HG03469 (cell line): ENCODE data around the gene CORO7.
A peak's percentile ranks its signal among the peaks of the same experiment; 100 is the strongest.
"Not testable (repeated sequence)": the region's sequence is repeated elsewhere in the genome, so short reads cannot be mapped to it uniquely, and the experiment has no call there.

Experiments
- ATAC-seq: cut with Tn5 transposase; IDR thresholded peaks from one replicate; pipeline ENCODE4 v1.9.1; 2021; ENCODE audit warnings: mild to moderate bottlenecking, moderate library complexity, moderate number of reproducible peaks; ENCODE audit not compliant: unreplicated experiment

Gene CORO7

DNA sequence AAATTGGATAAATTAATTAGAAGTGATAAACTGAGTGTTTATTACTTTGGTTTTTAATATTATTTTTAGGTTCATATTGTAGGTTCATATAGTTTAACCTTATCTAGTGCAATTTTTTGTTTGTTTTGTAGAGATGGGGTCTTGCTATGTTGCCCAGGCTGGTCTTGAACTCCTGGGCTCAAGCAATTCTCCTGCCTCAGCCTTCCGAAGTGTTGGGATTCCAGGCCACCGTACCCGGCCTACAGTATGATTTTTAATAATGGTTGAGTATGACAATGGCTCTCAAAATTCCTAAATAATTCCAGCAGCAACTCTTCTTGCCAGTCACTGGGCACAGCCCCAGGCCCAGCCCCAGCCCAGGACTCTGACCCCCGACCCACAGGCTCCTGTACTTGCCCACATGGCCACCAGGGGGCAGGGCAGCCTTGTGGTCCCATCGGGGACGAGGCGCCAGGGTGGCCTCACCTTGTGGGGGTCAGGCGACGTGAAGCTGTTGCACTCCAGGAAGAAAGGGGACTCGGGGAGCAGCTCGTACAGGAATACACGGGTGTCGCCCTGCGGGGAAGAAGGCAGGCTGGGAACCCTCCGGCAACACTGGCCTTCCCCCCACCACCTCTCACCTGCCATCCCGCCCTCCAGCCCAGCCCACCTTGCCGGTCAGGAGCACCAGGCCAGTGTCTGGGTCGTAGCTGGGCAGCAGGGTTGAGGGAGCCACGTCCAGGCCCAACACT, 57.4 kb downstream of the CORO7 start:
- ATAC-seq, result no peak

DNA sequence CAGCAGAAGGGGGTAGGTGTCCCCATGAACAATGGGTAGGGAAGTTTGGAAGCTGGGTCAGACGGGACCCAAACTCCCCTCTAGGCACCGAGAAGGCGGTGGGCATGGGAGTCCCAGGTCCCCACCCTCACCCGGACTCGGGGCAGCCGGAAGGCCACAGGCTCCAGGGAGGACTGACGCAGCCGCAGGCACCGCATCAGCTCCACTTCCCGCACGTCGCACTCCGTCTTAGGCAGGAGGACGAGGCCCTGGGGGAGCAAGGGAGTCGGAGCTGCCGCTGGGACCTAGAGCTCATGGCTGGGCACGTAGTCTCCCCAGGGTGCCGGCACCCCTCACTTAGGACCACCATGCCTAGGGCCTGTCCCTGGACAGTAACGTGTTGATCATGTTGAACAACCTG, 58.2 kb downstream of the CORO7 start:
- no peak for ATAC-seq

DNA sequence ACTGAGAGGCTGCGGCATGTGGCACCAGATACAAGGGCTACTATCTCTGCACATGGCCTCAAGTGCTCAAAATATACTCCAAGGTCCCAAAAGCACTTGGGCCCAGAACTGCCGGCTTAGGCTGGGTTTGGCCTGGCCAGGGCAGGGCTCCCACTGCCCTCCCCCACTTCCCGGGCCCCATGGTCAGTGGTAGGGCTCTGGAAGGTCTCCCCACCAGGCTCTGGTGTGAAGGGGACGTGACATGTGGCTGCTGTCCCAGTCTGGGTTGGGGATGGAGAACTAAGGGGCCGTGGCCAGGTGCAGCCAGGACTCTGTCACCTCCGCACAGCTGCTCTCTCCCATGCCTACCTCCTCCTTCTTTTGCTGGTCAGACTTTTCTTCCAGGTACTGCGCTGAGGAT, 59.6 kb downstream of the CORO7 start:
- ATAC-seq, result no peak

DNA sequence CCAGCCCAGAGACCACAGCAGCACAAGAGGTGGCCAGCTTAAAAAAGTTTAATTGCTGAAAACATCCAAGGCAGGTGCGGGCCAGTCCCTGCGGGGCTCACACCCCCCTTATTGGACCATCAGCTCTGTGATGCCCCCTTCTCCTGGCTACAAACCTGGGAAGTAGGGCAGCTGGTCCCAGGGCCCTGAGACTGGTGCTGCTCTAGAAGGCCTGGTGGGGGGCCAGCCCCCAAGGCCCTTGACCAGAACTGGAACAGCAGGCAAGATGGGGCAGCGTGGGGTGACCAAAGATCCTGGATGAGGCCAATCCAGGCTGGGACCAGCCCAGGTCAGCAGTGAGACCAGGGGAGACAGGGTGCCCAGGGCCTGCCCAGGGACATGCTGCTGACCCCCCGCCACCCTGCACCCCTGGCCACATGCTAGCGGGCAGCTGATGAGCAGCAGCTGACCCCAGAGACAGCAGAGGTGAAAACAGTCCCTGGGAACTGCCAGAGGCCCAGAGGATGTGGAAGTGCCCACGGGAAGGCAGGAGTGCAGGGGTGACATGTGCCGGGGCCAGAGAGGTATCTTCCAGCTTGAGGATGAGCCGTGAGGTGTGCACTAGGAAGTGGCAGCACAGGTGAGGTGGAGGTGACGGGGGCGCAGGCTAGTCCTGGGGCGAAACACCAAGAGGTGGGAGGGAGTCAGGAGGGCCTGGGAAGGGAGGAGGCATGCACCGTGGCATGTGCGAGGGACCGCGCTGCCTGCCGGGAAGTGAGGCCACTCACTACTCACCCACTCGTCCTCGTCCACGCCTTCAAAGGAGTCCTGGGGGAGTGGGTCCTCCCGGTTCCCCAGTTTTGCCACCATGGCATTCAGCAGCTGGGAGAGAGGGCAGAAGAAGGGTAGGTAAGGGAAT, 61.6 kb downstream of the CORO7 start:
- ATAC-seq, result no peak

DNA sequence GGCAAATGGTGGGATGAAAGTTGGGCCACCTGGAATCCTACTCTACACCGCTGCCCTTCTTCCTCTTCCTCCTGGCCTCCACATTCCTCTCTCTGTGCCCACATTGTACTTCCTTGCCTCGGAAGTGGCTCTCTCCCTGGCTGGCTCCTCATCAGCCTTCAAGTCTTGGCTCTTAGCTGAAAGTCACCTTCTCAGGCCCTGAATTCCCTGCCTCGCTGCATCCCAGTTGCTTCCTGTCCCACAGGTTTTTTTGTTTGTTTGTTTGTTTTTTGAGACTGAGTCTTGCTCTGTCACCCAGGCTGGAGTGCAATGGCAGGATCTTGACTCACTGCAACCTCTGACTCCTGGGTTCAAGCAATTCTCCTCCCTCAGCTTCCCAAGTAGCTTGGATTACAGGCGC, 62.7 kb downstream of the CORO7 start:
- no peak for ATAC-seq

DNA sequence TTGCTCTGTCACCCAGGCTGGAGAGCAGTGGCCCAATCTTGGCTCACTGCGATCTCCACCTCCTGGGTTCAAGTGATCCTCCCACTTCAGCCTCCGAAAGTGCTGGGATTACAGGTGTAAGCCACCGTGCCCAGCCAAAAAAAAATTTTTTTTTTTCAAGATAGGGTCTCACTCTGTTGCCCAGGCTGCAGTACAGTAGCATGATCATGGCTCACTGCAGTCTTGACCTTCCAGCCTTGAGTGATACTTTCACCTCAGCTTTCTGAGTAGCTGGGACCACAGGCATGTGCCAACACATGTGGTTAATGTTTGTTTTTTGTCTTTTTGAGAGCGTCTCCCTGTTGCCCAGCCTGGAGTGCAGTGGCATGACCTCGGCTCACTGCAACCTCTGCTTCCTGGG, 63.6 kb downstream of the CORO7 start:
- no peak for ATAC-seq

DNA sequence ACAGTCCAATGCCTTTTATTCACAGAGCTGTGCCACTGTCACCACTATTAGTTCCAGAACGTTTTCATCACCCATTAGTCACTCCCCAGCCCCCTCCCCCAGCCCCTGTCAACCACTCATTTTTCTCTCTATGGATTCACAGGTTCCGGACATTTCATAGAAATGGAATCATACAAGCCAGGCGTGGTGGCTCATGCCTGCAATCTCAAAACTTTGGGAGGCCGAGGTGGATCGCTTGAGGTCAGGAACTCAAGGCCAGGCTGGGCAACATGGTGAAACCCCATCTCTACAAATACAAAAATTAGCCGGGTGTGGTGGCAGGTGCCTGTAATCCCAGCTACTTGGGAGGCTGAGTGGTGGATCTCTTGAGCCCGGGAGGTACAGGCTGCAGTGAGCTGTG, 64.5 kb downstream of the CORO7 start:
- no peak for ATAC-seq

DNA sequence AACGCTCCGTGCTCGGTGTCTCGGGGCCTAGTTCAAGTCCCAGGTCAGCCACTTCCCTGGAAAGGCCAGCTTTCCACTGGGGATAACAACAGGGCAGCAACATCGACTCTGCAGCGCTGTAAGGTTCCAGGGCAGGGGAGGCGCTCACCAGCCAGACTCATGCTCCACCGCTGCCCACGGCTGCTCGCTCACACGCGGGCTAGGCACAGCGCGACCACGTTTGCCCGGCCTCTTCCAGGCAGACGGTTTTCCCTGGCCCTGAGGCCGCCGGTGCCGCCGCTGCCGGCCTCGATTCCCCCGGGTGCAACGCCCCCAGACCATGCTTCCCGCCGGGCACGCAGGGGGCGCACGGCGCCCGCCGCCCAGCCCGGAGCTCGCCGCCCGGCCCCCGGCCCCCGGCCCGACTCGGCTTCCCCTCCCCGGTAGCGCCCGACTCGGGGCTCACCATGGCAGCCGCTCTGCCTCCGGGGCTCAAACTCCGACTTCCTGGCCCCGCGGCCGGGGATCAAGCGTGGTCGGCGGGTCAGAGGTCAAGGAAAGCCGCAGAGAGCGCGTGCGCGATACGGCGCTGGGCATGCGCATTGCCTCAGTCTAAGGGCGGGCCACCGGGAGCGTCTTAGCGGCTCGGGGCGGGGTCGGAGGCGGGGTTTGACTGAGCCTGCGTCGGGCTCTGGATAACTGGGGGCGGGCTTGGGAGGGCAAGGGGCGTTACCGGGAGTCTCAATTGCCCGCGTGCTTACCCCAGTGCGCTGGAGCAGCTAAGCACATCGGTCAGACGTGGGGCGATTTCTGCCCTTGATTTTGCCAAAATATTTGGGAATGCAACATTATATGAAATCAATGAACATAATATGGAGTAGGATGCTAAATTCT, 65.4 kb downstream of the CORO7 start, which contains the start of gene PAM16:
Gene PAM16 (minus strand): TSS at position 535 of the 873 bp plus-strand sequence. CDS start 87 bp downstream, at position 448.
- peak; percentile 88 for ATAC-seq

DNA sequence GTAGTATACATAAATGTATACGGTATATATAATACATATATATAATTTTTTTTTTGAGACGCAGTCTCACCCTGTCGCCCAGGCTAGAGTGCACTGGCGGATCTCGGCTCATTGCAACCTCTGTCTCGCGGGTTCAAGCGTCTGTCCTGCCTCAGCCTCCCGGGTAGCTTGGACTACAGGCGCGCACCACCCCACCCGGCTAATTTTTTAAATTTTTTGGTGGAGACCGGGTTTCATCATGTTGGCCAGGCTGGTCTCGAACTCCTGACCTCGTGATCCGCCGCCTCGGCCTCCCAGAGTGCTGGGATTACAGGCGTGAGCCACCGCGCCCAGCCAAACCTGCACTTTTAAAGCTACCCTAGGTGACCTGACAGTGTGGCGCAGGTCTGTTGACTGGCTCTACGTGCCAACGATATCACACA, 66.0 kb downstream of the CORO7 start:
- no peak for ATAC-seq

DNA sequence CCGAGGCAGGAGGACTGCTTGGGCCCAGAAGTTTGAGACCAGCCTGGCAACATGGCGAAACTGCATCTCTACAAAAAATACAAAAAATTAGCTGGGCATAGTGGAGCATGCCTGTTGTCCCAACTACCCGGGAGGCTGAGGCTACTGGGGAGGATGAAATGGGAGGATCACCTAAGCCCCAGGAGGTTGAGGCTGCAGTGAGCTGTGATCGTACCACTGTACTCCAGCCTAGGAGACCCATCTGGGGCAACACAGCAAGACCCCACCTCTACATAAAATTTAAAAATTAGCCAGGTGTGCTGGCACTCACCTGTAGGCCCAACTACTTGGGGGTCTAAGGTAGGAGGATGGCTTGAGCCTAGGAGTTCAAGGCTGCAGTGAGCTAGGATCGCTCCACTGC, 67.1 kb downstream of the CORO7 start:
- ATAC-seq, result no peak

DNA sequence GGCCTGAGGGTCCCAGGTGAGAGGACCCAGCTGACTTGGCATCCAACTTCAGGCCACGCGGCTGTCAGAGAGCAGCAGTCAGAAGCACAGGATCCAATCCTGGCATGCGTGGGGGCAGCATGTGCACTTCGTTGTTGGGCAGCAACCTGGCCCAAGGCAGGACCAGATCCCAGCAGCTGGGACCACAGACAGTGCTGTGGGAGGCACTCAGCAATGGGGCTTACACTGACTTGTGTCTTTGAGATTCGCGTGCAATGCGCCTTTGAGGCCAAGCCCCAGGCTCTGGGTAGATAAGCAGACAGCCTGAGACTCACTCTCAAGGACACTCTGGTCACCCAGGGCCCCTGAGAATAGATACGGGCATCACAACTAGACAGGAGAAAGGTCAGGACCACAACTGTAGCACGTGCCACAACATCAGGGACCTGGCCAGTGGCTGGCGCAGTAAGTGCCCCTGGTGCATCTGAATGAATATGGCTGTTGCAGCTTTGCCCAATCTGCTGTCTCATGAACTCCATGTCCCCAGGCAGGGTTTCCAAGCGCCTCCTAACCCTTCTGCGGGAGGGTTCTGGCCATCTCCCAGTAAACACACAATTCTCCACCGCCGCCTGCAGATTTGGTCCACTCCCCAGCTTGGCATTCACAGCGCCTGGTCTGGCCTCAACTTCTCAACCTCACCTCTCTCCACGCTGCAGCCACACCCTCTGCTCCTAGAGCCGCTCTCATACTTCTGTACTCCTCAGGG, 68.5 kb downstream of the CORO7 start:
- ATAC-seq, result no peak

DNA sequence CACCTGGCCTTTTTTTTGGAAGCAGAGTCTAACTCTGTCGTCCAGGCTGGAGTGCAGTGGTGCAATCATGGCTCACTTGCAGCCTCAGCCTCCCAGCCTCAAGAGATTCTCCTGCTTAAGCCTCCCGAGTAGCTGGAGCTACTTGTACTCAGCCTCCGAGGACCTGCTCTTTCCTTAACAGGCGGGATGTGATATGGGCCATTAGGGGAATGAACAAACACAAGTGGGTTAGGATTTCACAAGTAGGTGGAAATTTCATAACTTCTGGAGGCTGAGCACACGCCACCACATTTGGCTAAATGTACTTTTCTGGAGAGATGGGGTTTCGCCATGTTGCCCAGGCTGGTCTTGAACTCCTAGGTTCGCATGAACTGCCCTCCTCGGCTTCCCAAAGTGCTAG, 69.4 kb downstream of the CORO7 start:
- ATAC-seq, result no peak

DNA sequence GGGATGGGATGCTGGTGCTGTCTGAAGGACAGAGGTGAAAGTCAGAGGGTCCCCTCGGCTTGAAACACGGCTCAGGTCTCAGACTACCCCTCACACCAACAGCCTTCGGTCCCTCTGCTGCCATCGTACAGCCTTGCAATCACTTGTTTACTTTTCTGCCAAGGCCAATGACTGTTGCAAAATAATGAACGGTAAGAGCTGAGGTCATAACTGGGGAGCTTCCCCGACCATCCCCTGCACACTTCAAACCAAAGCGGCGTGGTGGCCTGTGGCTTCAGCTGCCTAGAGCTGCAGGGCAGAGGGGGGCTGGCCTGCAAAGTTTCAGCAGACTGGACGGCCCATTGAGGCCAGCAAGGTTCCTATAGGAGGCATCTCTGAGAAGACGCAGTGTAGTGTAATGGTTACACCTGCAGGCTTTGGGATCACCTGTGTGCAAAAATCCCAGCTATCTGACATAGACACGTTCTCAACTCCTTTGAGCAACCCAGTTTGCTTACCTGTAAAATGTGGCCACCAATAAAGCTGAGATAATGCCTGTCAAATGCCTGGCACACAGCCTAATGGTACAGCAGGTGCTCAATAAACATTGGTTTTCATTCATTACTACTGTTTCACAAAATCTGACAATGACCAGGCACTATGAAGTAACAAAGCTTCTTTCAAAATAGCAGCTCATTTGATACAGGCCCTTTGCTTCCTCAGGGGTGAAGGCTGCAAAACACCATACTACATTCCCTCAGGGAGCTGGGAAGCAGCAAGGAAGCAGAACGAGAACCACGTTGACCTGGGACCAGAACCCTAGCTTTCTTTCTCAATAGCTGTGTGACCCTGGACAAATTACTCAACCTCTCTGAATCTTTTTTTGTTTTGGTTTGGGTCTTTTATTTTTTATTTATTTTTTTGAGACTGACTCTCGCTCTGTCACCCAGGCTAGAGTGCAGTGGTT, 70.3 kb downstream of the CORO7 start:
- ATAC-seq, result no peak

DNA sequence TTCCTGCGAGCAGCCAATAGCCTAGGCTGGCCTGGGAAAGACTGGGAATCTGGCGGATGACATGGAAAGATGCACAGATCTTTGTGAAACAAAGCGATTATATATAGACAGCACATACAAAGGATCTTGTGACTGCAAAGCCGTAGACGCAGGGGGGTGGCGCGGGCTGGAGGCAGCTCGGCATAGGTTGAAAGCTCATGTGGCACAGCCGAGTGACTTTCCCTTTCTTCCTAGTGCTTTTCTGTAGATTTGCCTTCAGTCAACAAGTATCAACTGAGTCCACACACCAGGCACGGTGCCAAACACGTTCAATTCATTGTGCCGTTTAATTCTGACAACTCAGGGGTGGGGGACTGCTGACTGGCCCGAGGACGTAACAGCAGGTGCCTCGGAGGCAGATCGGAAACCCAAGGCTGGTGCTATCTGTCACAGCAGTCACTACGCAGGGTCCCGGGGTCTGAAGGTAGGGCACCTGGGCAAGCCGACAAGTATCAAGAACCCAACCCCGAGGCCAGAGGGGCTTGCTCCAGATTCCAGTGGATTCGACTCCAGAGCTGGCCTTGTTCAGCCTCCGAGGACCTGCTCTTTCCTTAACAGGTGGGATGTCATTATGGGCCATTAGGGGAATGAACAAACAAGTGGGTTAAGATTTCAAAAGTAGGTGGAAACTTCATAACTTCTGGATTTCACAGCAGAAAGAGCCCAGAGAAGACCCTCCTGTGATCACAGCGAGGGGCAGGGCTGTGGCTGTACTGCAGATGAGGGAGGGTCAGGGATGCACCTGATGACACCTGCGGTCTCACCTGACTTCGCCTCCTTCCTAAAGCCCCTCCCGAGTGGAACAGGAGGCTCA, 71.2 kb downstream of the CORO7 start:
- no peak for ATAC-seq

DNA sequence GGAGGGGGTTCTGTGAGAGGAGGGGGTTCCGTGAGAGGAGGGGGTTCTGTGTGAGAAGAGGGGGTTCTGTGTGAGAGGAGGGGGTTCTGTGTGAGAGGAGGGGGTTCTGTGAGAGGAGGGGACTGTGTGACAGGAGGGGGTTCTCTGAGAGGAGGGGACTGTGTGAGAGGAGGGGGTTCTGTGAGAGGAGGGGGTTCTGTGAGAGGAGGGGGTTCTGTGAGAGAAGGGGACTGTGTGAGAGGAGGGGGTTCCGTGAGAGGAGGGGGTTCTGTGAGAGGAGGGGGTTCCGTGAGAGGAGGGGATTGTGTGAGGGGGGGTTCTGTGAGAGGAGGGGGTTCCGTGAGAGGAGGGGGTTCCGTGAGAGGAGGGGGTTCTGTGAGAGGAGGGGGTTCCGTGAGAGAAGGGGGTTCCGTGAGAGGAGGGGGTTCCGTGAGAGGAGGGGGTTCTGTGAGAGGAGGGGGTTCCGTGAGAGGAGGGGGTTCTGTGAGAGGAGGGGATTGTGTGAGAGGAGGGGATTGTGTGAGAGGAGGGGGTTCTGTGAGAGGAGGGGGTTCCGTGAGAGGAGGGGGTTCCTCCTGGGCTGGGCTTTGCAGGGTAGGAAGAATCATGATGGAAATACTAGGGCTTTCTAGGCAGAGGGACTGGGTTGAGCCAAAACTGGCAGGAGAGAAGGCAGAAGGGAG, 72.0 kb downstream of the CORO7 start:
- ATAC-seq, result not testable (repeated sequence)

DNA sequence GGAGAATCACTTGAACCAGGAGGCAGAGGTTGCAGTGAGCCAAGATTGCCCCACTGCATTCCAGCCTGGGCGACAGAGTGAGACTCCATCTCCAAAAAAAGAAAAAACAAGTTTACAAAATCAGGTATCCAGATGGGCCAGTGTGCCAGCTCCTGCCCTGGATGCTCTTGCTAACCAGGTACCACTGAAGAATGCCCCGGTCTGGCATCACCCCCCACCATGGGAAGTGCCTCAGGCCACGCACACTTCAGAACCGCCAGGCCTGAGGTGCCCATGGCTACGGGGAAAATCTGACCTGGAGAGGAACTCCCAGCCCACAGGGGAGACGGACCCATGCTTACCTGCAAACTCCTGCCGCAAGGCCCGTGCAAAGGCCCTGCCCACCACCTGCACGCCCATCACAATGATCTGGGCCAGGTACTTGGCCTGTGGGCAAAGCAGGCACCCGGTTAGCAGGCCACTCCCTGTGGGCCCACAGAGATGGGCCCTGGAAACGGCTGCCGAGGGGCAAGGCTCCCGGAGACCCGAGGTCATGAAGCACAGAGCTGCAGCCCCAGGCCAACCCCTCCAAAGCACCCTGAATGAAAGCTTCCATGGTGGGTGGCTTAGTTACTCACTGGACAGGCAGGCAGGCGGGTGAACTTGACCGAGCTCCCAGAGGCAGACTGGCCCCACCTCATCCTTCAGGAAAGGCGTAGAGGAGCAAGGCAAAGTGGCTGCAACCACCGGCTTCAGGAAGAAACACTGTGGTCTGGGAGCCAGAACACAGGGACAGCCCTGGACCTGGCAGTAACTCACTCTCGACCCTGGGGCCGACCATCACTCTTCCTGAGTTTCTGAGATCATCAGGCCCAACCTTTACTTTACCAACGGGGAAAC, 73.3 kb downstream of the CORO7 start:
- no peak for ATAC-seq

DNA sequence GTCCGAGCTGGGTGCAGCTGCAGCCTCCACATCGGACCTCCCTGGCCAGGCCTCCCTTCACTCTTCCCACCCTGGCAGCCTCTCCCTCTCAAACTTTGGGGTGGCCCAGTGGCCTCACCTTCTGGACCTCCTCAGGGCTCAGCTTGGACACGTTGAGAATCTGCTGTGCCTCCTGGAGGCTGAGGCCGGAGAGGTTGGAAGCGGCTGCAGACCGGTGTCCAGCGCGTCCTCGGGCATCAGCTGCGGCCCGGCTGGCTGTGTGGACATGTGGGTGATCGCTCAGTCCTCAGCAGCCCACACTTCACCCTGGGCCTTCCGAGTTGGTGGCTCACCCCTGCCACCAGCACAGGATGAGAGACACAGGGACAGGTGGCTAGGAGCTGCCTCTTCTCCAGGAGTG, 75.1 kb downstream of the CORO7 start:
- no peak for ATAC-seq
